Mesothelial cell of epicardium (in vitro differentiated cells): Measurements from ENCODE around the gene ATXN1. TPM values are rescaled to one million over a fixed set of nuclear protein-coding genes. Genes with fewer than 3 reads are reported as not detected.

Source experiments
- DNase-seq, 2 experiments: peaks; one replicate each; pipeline ENCODE4 v3.0.0; 2021; ENCODE audit warnings: low spot score in 2 of 2; ENCODE audit not compliant: unreplicated experiment in 2 of 2
- H3K27ac Mint-ChIP-seq: 2 replicates; pipeline ENCODE4 v1.8.0; 2021; ENCODE audit warnings: mixed read lengths
- H3K27me3 Mint-ChIP-seq: 2 replicates; pipeline ENCODE4 v1.8.0; 2021; ENCODE audit warnings: low read depth, mixed read lengths
- H3K36me3 Mint-ChIP-seq: 2 replicates; pipeline ENCODE4 v1.8.0; 2021; ENCODE audit warnings: mixed read lengths
- H3K4me1 Mint-ChIP-seq: 2 replicates; pipeline ENCODE4 v1.8.0; 2021; ENCODE audit warnings: mixed read lengths
- H3K4me3 Mint-ChIP-seq: 2 replicates; pipeline ENCODE4 v1.8.0; 2021; ENCODE audit warnings: mild to moderate bottlenecking, moderate library complexity, mixed read lengths
- H3K9me3 Mint-ChIP-seq: 2 replicates; pipeline ENCODE4 v1.8.0; 2021; ENCODE audit warnings: mixed read lengths
- total RNA-seq: library from RNA; stranded (reverse); gene quantifications from 3 replicates; pipeline ENCODE4 v1.2.1, GENCODE V29; 2021
- TF ChIP-seq, protein P1 (sequence below): fragments of 200-600 bp; sonication (generic); IDR thresholded peaks from one replicate; pipeline ENCODE4 v1.5.0; 2021; ENCODE audit warnings: antibody characterized with exemption; ENCODE audit not compliant: unreplicated experiment

ATXN1 gene
- total RNA-seq, 1 donor from 2014 or later = 59.5 TPM

DNA sequence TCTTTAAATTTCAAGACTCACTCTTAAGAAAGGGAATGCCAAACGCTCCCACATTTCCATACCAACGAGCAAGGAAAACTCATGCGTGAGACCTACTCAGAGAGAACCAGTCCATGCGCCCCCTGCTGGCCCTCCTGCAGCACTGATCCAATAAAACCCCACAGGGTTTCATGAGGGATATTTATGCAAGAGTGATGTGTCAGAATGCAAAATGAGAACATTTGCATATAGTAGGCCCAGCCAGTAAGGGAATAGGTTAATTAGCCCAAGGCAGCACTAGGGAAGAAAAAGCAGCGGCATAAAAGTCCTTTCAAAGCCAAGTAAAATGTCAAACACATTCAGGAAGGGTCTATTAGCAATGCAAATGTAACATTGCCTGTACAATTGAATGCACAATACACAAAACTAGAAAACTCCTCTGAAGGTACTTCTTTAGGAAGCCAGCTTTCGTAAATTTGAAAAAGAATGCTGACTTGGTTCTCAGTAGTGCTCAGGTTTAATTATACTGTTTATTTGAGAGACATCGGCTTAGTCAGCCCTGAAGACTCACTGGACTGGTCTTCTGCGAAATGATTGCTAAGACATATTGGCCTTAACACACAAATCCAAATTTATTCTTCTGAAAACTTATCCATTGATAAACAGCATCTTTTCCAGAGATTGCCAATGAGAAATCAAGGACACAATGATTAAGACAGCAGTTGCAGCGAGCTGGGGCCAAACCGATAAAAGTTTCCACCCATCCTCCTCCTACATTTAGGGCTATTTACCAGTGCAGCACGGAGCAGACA is 429.7 kb downstream of the ATXN1 start:
- peak; percentile 49 to 63 for DNase-seq

DNA sequence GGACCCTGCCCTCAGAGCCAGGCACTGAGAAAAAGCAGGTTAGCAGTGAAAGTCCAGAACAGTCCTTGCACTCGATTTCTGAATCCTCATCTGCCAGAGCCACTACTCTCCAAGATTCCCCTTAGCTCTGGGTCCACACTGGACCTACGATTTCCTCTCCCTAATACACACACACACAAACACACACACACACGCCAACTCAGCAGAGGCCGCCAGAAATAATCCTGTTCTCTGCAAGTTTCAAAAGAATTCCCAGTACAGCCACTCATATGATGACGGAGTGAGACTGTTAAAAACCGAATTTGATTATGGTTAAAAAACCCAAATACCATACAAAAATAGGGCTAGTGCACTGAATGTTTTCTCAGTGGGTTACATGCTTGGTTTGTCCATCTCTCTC is 432.0 kb downstream of the ATXN1 start:
- no peak overlapping the region for H3K27ac Mint-ChIP-seq
- no peaks in the 10 kb centered on the region for H3K4me1 Mint-ChIP-seq
- peaks cover 29% of the 10 kb centered on the region for H3K36me3 Mint-ChIP-seq
- TF ChIP-seq, protein P1, sequence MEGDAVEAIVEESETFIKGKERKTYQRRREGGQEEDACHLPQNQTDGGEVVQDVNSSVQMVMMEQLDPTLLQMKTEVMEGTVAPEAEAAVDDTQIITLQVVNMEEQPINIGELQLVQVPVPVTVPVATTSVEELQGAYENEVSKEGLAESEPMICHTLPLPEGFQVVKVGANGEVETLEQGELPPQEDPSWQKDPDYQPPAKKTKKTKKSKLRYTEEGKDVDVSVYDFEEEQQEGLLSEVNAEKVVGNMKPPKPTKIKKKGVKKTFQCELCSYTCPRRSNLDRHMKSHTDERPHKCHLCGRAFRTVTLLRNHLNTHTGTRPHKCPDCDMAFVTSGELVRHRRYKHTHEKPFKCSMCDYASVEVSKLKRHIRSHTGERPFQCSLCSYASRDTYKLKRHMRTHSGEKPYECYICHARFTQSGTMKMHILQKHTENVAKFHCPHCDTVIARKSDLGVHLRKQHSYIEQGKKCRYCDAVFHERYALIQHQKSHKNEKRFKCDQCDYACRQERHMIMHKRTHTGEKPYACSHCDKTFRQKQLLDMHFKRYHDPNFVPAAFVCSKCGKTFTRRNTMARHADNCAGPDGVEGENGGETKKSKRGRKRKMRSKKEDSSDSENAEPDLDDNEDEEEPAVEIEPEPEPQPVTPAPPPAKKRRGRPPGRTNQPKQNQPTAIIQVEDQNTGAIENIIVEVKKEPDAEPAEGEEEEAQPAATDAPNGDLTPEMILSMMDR = no peak
- no peaks in the 10 kb centered on the region for H3K9me3 Mint-ChIP-seq
- H3K27me3 Mint-ChIP-seq = no peaks in the 10 kb centered on the region
- H3K4me3 Mint-ChIP-seq = no peak overlapping the region
- no peak for DNase-seq

More for the DNA sequence above, 429.7 kb downstream of the ATXN1 start:
- Mint-ChIP-seq H3K27me3 (no peaks in the 10 kb centered on the region), H3K36me3 (peaks cover 12% of the 10 kb centered on the region), H3K4me1 (no peaks in the 10 kb centered on the region), H3K27ac (no peak overlapping the region), H3K4me3 (no peak overlapping the region), H3K9me3 (no peaks in the 10 kb centered on the region)
- TF ChIP-seq, protein P1 = peak; percentile 89

DNA sequence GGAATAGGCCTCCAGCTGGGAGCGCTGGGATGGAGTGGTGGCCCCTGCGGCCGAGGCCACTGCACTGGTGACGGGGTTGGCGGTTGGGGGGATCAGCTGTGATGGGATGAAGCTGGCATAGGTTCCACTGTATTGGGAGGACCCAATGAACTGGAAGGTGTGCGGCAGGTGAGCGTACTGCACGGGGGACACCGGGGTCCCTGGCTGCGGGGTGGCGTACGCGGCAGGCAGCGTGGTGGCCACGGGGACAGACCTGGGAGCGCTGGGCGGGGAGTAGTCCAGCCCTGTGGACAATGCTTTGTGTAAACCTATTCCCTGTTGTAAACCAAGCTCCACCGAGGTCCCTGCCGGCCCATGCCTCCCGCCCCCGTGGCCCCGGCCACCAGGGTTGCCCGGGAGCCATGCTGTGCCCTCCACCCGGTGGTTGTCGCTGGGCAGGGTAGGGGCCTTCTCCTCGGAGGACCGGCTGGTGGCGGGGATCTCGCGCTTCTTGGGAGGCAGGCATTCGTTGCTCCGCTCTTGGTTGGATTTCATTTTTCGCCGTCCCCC is 433.4 kb downstream of the ATXN1 start:
- peaks cover 29% of the 10 kb centered on the region for H3K36me3 Mint-ChIP-seq
- H3K9me3 Mint-ChIP-seq = no peaks in the 10 kb centered on the region
- H3K27me3 Mint-ChIP-seq = no peaks in the 10 kb centered on the region
- TF ChIP-seq, protein P1 = no peak
- no peak for DNase-seq
- H3K4me3 Mint-ChIP-seq = no peak overlapping the region
- H3K27ac Mint-ChIP-seq = no peak overlapping the region
- peaks cover 2% of the 10 kb centered on the region for H3K4me1 Mint-ChIP-seq

DNA sequence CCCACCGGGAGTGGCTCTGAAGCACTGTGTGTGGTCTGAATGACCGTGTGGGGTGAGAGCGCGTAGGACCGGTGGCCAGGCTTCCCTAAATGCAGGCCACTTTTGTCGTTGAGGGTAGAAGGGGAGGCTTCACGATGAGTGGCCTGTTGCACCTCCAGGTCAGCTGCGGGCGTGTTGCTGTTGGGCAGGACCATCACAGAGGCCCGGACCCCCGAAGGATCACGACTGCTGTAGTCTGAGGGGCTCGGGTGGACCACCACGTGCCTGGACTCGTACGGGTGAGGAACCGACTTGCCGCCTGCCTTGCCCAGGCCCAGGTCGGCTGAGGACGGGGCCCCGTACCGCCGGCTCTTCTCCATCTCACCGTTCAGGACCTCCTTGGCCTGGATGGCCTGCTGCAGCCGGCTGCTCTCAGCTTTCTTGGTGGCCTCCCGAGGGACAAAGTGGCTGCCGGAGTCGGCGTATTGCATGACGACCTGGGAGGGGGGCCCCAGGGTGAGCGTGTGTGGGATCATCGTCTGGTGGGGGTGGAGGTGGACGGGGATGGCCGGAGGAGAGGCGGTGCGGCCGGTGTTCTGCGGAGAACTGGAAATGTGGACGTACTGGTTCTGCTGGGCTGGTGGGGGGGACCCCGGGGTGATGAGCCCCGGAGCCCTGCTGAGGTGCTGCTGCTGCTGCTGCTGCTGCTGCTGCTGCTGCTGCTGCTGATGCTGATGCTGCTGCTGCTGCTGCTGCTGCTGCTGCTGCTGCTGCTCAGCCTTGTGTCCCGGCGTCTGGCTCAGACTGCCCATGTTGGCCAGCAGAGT is 434.1 kb downstream of the ATXN1 start:
- H3K4me1 Mint-ChIP-seq = peaks cover 9% of the 10 kb centered on the region
- no peaks in the 10 kb centered on the region for H3K9me3 Mint-ChIP-seq
- no peak for DNase-seq
- TF ChIP-seq, protein P1 = no peak
- no peaks in the 10 kb centered on the region for H3K27me3 Mint-ChIP-seq
- H3K27ac Mint-ChIP-seq = no peak overlapping the region
- peaks cover 29% of the 10 kb centered on the region for H3K36me3 Mint-ChIP-seq
- no peak overlapping the region for H3K4me3 Mint-ChIP-seq

DNA sequence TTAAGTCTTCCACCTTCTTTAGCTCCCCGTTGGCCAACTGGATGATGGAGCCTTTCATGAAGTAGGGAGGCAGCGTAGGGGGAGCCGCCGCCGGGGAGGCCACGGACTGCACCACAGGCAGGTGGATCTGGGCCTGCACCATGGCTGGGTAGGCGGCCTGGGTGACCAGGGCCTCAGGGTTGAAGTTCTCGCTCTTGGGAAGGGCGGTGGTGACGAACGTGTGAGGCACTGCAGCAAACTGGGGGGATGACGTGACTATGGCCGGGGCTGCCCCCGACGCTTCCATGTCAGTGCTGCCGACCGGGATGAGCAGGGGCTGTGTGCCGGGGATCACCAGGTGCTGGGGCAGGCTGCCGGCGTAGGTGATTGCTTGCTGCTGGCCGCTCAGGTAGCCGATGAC is 434.7 kb downstream of the ATXN1 start:
- H3K4me1 Mint-ChIP-seq = peaks cover 9% of the 10 kb centered on the region
- no peaks in the 10 kb centered on the region for H3K27me3 Mint-ChIP-seq
- DNase-seq = no peak
- no peak overlapping the region for H3K4me3 Mint-ChIP-seq
- TF ChIP-seq, protein P1 = no peak
- H3K36me3 Mint-ChIP-seq = peaks cover 29% of the 10 kb centered on the region
- H3K27ac Mint-ChIP-seq = no peak overlapping the region
- H3K9me3 Mint-ChIP-seq = no peaks in the 10 kb centered on the region
